ENCODE measurements around the gene KRT86.

DNA sequence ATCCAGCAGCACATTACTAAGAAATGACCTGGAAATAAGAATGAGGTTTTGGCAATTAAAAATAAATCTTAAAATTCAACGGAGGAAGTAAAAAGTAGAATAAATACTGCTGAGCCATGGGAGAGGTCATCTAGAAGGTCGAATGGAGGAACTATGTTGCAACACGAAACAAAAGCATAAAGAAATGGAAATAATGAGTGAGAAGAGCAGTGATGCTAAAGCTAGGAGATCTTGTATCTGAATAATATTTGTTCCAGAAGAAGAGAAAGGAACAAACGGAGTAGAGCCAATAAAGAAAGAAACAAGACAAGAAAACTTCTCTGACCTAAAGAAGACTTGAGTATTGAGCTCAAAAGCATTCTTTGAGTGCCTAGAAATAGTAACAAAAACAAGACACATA is 48.0 kb upstream of the KRT86 start:
- no peak for TF ChIP-seq EZH2phosphoT487 (IDR thresholded peaks at IDR 0.05; ENCODE audit: insufficient read depth, low read depth)
- no peak for TF ChIP-seq EZH2 (IDR thresholded peaks at IDR 0.05; ENCODE audit: insufficient read depth, poor library complexity, severe bottlenecking)
